Amygdala (tissue), 56 donors: ENCODE measurements around the gene TMEM247.
"Not testable (repeated sequence)": the region's sequence is repeated elsewhere in the genome, so short reads cannot be mapped to it uniquely, and the experiment has no call there.

Experiments used
- DNase-seq, 56 donors: peaks; one replicate each; lab custom pipeline; 2025; lab: John Stamatoyannopoulos, UW

Gene TMEM247

DNA sequence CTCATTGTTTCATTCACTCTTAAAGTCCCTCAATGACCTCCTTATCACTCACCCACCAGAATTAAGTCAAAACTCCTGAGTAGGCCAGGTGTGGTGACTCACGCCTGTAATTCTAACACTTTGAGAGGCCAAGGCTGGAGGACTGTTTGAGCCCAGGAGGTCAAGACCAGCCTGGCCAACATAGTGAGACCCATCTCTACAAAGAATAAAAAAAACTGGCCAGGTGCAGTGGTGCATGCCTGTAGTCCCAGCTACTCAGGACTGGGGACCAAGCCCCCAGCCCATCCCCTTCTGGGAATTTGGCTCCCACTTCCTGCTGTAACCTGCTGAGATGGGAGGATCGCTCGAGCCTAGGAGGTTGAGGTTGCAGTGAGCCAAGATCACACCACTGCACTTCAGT is 28.9 kb downstream of the TMEM247 start:
- DNase-seq: no peak

DNA sequence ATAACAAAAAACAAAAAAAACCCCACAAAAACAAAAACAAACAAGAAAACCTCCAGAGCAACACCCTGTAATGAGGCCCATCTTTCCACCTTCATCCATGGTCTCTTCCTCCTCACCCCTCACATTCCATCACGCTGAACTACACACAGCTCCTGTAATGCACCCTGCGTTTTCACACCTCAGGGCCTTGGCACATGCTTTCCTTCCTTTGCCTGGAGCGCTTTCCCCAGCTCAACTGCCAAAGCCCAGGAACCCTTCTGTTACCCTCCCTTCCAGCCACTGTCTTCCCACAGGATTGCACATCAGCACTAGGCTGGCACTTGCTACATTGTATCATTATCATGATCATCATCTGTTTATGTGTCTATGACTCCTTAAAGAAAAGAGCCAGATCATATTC is 29.4 kb downstream of the TMEM247 start:
- no peak for DNase-seq

DNA sequence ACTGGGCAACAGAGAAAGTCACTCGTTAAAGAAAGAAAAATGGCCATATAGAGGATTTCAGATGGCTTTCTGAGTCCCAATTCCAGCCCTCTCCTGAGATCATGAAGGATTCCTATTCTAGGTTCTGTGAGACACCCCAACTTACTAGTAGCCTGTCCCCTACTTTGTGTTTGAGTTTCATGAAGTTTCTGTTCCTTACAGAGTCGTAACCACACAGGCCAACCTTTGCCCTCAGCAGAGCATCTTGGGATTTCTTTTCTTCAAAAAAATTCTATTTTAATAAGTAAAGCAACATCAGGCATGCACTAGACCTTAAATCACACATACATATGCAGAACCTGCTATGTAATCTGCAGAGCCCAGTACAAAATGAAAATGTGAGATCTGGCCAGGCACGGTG is 30.4 kb downstream of the TMEM247 start:
- DNase-seq: no peak

DNA sequence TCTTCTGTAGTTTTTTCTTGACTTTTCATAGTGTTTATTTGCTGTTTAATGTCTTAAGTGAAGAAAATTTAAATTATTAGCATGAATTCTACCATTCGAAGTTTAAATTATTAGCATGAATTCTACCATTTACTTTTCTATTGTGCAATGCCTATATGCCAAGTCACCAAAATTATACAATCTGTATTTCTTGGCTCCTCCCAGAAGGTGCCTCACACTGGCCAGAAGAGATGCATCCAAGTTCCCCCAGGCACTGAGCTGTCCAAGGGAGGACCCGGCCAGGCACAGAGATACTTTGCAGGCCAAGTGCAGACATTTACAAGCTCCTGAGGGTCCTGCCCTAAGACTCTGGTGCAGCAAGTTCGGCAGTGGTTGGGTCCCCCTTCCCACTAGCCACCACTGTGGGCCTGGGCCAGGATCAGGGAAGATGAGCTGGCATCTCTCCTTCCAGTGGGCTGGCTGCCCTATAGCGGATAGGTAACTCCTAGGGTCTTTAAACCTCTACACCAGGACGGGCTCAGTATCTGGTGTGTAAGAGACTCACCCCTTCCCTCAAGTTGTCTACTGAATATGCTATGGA is 31.3 kb downstream of the TMEM247 start:
- DNase-seq: no peak

DNA sequence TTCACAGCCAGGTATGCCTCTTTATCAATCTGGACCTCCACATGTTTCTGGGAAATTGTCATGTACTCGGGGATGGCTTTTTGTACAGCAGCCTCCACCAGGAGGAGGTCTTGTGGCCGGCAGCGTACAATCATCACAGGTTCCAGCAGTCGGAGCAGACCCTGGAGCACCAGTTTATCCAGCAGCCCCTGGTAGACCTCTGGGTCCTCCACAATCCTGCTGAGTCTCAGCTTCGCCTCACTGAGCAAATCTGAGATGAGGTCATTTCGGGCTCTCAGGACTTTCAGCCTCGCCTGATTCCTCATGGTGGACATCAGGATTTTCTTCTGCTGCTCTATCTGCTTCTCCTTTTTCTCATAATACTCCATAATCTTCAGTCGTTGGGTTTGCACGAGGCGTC is 32.8 kb downstream of the TMEM247 start:
- DNase-seq: no peak

DNA sequence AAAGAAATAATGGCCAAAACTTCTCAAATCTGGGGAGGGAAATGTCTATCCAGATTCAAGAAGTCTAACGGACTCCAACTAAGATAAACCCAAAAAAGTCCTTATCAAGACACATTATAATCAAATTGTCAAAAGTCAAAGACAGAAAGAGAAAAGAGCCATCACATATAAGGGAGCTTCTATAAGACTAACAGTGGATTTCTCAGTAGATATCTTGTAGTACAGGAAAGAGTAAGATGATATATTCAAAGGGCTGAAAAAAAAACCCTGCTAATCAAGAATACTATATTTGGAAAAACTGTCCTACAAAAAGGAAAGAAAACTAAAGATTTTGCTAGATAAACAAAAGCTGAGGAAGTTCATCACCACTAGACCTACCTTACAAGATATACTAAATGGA is 35.4 kb downstream of the TMEM247 start:
- DNase-seq: no peak

DNA sequence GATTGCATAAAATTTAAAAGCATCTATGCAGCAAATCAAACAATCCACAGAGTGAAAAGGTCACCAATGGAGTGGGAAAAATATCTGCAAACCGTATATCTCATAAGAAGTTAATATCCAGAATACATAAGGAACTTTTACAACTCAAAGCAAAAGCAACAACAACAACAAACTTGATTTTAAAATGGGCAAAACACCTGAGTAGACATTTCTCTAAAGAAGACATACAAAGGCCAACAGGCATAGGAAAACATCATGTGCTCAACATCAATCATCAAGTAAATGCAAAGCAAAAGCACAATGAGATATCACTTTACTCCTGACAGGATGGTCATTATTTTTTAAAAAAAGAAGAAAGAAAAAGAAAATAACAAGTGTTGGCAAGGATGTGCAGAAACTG is 38.1 kb downstream of the TMEM247 start:
- no peak for DNase-seq

DNA sequence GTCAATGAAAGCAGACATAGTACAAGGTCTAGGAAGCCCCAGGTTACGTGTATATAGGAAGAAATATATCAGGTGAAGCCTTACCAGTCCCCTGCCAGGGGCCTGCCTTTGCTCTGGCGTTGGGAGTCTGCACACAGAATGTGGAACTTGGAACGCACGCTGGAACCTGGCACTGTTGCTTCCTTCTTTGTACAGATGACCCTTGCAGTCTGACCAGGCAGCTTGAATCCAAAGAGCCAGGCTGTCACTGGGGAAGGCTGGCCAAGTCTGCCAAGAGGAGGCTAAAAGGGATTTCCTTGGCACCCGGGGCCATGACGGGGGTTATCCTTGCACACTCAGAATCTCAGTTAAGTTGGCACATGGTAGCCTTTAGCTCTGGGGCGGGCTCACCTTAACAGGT is 39.5 kb downstream of the TMEM247 start:
- DNase-seq: peak in 23 of 56 donors; percentile 6 to 70 (median 31)

DNA sequence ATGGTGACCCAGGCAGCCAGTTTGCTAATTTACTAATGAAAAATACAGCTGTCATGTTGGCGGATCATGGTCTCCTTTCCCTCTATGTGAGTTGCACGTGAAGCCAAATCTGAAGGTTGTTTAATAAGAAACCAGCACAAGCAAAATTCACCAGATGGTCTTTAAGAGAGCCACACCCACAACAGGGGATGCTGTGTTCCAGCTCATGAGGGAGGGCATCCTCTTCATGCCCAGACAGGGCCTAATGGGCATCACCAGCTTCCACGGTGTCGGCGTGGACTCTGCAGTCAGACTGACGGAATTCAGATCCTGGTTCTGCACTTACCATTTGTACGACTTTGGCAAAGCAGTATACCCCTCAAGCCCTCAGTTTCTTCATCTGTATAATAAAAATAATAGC is 39.9 kb downstream of the TMEM247 start:
- no peak for DNase-seq

DNA sequence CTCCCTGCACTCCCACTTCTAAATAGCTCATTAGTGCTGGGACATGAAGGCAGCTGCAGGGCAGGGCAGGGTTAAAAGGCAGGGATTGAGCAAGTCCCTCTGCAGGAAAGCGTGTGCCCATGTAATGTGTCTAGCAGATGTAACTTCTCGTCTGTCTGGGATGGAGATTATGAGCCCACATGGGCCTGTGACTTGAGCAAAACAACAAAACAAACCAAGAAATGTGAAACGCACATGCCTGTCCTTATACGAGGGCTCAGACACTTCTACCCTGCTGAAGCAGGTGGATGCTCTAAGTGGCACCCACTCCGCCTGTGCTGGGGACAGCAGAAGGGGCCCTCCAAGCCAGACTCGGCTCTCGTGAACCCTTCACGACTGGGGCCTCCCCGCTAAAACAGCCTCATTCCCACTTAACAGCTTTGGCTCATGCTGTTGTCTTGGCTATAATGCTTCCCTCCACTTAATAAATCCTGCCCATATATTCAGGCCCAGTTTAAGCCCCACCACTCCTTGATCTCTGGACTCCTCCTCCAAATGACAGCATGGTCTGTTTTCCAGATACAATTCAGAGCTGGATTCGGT is 40.9 kb downstream of the TMEM247 start:
- no peak for DNase-seq

DNA sequence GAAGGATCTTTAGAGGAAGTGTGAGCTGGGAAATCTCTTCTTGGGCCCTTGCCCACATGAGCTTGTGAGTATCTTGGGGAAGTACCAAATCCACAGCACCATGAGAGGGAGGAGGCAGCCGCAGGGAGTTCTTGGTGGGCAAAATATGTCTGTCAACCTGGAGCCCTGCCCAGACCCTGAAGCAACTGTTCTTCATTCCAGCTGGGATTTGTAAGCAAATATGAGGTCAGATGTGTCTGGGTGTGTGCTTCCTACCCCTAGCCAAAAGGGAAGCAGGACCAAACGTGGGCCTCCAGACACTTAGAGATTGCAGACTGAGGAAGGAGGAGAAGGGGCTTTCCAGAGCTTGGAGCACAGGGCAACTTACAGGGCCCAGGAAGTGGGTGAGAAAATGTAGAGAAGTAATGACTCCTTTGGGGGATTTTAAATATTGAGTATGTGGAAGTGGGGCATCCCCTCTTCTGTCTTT is 41.9 kb downstream of the TMEM247 start:
- peak in 5 of 56 donors; percentile 4 to 21 (median 12) for DNase-seq

DNA sequence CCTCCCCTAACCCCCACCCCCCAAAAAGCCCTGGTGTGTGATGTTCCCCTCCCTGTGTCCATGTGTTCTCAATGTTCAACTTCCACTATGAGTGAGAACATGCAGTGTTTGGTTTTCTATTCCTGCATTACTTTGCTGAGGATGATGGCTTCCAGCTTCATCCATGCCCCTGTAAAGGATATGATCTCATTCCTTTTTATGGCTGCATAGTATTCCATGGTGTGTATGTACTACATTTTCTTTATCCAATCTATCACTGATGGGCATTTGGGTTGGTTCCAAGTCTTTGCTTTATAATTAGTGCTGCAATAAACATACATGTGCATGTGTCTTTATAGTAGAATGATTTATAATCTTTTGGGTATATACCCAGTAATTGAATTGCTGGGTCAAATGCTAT is 43.0 kb downstream of the TMEM247 start:
- DNase-seq: not testable (repeated sequence)

DNA sequence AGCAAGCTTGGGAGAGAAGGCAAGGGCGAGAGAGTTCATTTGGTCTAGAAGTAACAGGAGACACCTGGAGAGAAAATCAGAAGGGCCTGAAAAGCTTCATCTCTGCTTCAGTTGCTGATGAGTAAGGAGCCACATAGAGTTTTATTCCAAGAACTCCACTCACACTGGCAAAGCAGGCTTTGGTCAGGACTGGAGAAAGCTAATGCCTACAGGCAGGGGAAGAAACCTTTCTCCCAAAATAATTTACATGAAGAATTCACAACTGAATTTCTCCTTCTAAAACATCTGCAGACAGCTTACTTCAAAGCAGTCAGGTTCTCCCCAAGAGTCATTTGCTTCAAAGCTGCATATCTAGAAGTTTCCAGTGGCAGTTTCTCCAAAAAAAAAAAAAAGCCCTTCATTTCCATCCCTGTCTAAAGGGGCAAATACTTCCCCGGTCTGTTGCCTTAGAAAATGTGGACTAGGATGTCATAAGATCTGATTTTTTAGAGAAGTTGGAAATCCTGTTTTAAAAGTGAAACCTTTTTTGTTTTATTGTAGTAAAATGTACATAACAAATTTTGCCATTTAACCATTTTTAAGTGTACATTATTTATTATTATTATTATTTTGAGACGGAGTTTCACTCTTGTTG is 46.3 kb downstream of the TMEM247 start:
- no peak for DNase-seq

DNA sequence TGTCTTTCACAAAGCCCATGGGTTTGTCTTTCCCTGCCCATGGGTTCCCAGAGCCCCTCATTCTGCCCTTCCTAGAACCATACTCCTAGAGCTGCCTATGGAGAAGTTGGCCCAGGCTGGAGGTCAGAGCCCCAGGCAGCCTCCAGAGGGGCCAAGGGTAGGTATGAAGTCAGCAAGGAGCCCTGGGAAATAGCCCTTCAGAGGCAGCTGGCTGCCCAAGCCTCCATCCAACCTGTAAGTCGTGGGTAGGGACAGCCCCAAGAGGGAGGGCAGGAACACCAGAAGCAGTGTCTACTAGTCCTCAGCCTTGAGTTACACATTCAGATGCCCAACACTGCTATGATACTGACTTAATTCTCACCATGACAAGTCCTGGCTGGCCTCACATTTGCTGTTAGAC is 49.5 kb downstream of the TMEM247 start:
- DNase-seq: no peak

DNA sequence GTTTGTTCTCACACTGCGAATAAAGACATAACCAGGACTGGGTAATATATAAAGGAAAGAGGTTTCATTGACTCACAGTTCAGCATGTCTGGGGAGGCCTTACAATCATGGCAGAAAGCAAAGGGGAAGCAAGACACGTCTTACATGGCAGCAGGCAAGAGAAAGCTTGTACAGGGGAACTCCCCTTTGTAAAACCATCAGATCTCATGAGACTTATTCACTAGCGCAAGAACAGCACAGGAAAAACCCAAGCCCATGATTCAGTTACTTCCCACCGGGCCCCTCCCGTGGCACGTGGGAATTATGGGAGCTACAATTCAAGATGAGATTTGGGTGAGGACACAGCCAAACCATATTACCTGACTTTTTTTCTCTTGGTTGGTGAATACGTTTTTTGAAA is 51.3 kb downstream of the TMEM247 start:
- DNase-seq: no peak

DNA sequence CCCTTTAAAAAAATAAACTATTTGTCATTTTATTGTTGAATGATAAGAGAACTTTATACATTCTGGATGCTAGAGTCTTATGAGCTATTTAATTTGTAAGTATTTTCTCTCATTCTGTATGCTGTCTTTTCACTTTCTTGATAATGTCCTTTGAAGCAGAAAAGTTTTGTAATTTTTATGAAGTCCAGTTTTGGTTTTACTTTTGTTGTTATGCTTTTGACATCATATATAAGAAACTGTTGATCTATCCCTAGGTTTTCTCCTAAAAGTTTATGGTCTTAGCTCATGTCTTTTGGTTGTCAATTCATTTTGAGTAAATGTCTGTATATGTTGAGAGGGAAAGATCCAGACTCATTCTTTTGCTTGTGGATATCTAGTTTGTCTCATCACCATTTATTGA is 52.5 kb downstream of the TMEM247 start:
- no peak for DNase-seq
